HepG2 (cell line): ENCODE data around the gene C2. TPM values are rescaled to one million over a fixed set of nuclear protein-coding genes. Genes with fewer than 3 reads are reported as not detected.

Experiments used
- HOXD1 ChIP-seq: sonication (generic); formaldehyde crosslinking; IDR thresholded peaks from 2 replicates; pipeline ENCODE4 v1.5.0; 2020; ENCODE audit warnings: missing genetic modification reagents
- NFIB ChIP-seq: sonication (generic); formaldehyde crosslinking; IDR thresholded peaks from 2 replicates; pipeline ENCODE4 v1.9.0; 2021; ENCODE audit warnings: missing genetic modification reagents, mild to moderate bottlenecking, borderline replicate concordance
- ZFAT ChIP-seq: sonication (generic); formaldehyde crosslinking; conservative IDR thresholded peaks from 2 replicates; pipeline ENCODE4 v1.8.1; 2023; ENCODE audit warnings: missing genetic modification reagents, inconsistent platforms
- ZFP37 ChIP-seq: sonication (generic); formaldehyde crosslinking; IDR thresholded peaks from 2 replicates; pipeline ENCODE4 v1.4.0; 2020; ENCODE audit warnings: missing genetic modification reagents, borderline replicate concordance
- ZNF577 ChIP-seq: sonication (generic); formaldehyde crosslinking; IDR thresholded peaks from 2 replicates; pipeline ENCODE4 v1.4.0; 2020; ENCODE audit warnings: mild to moderate bottlenecking, low read depth, missing genetic modification reagents, borderline replicate concordance
- ZNF761 ChIP-seq: sonication (generic); formaldehyde crosslinking; conservative IDR thresholded peaks from 2 replicates; pipeline ENCODE4 v1.4.0; 2020; ENCODE audit warnings: mild to moderate bottlenecking, missing genetic modification reagents
- polyA plus RNA-seq, 8 experiments: library from polyadenylated mRNA; depleted of rRNA in 3 of 8; stranded (reverse) in 7 of 8; unstranded in 1 of 8; fragments of >200 nt; fragmentation: Illumina TruSeq in 4 of 8; extraction: Trizol in 4 of 8; gene quantifications; 2 replicates each; pipeline versions ENCODE4 v1.2.1 to v1.2.3, GENCODE V29; 2011 to 2016; ENCODE audit warnings: low read depth in 4 of 8, missing spikeins in 1 of 8, mixed read lengths in 1 of 8; ENCODE audit not compliant: insufficient read depth in 1 of 8
- total RNA-seq, 5 experiments: library from RNA; depleted of rRNA; stranded (reverse); fragments of >200 nt; fragmentation: Illumina TruSeq; extraction: Trizol; gene quantifications; 2 replicates each; pipeline ENCODE4 v1.2.3, GENCODE V29; 2016; ENCODE audit warnings: low read depth in 1 of 5
- TF ChIP-seq, protein P1 (sequence below): sonication (generic); formaldehyde crosslinking; IDR thresholded peaks from 2 replicates; pipeline ENCODE4 v1.4.0; 2020; ENCODE audit warnings: mild to moderate bottlenecking, missing genetic modification reagents
- TF ChIP-seq, protein P2 (sequence below): sonication (generic); formaldehyde crosslinking; IDR thresholded peaks from 2 replicates; pipeline ENCODE4 v1.8.0; 2022; ENCODE audit warnings: missing genetic modification reagents, mild to moderate bottlenecking, borderline replicate concordance
- TF ChIP-seq, protein P3 (sequence below), 2 experiments: fragments of 450-650 bp in 1 of 2; sonication (generic) in 1 of 2; formaldehyde crosslinking in 1 of 2; IDR thresholded peaks; 2 replicates each; pipeline versions ENCODE4 v1.6.1 to v1.8.0; 2016 to 2022; ENCODE audit warnings: antibody characterized with exemption in 1 of 2, mild to moderate bottlenecking in 1 of 2, missing genetic modification reagents in 1 of 2

The C2 gene
- total and polyA plus RNA-seq, 2 of the 13 experiments (the other 11 are each of a cell fraction or from before 2014, with no cell fraction given): 165 to 307 TPM

DNA sequence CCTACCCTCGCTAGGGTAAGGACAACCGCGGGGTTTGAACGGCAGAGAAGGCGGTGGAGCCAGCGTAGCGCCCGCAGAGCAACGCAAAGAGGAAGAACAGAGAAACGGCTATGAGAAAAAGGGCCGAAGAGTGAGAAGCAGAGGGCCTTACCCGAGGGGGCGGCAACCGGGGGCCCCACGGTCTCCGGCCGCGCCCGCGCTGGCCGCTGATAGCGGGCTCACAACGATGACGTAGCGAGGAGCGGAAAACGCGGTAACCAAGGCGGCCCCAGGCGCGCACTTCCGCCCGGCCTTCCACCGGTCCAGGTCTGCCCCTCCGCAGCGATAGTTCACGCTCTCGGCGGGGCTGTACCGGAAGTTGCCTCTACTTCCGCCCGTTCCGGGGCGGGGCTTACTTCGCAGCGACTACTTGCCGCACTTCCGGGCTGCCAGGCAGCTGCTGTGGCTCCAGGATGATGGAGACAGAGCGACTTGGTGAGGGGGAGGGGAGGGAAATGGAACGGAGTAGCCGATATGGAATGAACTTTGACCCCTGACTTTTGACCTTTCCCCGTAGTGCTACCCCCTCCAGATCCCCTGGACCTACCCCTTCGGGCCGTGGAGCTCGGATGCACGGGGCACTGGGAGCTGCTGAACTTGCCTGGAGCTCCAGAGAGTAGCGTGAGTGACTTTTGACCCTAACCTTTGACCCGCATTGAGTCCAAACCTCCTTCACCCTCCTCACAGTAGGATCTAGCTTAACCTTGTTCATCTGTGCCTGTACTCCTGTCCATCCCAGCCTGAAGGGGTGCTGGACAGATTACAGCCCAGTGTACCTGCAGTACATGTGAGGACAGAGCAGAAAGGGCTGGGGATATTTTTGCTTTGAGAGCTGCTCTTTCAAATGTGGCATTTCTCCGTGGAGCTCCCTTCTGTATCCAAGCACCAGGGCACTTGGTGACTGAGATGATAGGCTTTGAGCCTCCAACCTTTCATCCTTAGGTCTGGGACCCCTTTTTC is 31.5 kb downstream of the C2 start, which contains the start of the genes NELFE and SKIC2 (continued):
- TF ChIP-seq ZFAT (CRISPR knock-in tag) (no peak), NFIB (CRISPR knock-in tag) (no peak), ZNF761 (CRISPR knock-in tag) (no peak), HOXD1 (CRISPR knock-in tag) (peak; percentile 95), ZFP37 (peak; percentile 91; the same call in 1 of the 2 replicates), ZNF577 (CRISPR knock-in tag) (peak; percentile 33; the same call in 1 of the 2 replicates)
- TF ChIP-seq, protein P1, sequence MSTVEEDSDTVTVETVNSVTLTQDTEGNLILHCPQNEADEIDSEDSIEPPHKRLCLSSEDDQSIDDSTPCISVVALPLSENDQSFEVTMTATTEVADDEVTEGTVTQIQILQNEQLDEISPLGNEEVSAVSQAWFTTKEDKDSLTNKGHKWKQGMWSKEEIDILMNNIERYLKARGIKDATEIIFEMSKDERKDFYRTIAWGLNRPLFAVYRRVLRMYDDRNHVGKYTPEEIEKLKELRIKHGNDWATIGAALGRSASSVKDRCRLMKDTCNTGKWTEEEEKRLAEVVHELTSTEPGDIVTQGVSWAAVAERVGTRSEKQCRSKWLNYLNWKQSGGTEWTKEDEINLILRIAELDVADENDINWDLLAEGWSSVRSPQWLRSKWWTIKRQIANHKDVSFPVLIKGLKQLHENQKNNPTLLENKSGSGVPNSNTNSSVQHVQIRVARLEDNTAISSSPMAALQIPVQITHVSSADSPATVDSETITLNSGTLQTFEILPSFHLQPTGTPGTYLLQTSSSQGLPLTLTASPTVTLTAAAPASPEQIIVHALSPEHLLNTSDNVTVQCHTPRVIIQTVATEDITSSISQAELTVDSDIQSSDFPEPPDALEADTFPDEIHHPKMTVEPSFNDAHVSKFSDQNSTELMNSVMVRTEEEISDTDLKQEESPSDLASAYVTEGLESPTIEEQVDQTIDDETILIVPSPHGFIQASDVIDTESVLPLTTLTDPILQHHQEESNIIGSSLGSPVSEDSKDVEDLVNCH (CRISPR knock-in tag): no peak
- TF ChIP-seq, protein P2, sequence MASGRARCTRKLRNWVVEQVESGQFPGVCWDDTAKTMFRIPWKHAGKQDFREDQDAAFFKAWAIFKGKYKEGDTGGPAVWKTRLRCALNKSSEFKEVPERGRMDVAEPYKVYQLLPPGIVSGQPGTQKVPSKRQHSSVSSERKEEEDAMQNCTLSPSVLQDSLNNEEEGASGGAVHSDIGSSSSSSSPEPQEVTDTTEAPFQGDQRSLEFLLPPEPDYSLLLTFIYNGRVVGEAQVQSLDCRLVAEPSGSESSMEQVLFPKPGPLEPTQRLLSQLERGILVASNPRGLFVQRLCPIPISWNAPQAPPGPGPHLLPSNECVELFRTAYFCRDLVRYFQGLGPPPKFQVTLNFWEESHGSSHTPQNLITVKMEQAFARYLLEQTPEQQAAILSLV: peak; percentile 99
- TF ChIP-seq, protein P3, sequence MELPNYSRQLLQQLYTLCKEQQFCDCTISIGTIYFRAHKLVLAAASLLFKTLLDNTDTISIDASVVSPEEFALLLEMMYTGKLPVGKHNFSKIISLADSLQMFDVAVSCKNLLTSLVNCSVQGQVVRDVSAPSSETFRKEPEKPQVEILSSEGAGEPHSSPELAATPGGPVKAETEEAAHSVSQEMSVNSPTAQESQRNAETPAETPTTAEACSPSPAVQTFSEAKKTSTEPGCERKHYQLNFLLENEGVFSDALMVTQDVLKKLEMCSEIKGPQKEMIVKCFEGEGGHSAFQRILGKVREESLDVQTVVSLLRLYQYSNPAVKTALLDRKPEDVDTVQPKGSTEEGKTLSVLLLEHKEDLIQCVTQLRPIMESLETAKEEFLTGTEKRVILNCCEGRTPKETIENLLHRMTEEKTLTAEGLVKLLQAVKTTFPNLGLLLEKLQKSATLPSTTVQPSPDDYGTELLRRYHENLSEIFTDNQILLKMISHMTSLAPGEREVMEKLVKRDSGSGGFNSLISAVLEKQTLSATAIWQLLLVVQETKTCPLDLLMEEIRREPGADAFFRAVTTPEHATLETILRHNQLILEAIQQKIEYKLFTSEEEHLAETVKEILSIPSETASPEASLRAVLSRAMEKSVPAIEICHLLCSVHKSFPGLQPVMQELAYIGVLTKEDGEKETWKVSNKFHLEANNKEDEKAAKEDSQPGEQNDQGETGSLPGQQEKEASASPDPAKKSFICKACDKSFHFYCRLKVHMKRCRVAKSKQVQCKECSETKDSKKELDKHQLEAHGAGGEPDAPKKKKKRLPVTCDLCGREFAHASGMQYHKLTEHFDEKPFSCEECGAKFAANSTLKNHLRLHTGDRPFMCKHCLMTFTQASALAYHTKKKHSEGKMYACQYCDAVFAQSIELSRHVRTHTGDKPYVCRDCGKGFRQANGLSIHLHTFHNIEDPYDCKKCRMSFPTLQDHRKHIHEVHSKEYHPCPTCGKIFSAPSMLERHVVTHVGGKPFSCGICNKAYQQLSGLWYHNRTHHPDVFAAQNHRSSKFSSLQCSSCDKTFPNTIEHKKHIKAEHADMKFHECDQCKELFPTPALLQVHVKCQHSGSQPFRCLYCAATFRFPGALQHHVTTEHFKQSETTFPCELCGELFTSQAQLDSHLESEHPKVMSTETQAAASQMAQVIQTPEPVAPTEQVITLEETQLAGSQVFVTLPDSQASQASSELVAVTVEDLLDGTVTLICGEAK (IDR thresholded peaks at IDR 0.05): peak; percentile 97
- TF ChIP-seq, protein P3 (CRISPR knock-in tag; IDR thresholded peaks at IDR 0.05): no peak; the same call in 1 of the 2 replicates
